Activated naive CD4-positive, alpha-beta T cell treated with anti-CD3 and anti-CD28 coated beads, Interleukin-2, amount 50 U/mL, for 16 hours (primary cell): ENCODE measurements around the gene IGBP1.
"Not testable (repeated sequence)": the region's sequence is repeated elsewhere in the genome, so short reads cannot be mapped to it uniquely, and the experiment has no call there.

Experiments used
- DNase-seq: peaks from one replicate; pipeline ENCODE4 v3.0.0-alpha.2; 2020

The IGBP1 gene

GRCh38 chrX:70168238-70169188, 35.3 kb downstream of the IGBP1 start:
- DNase-seq: no peak

GRCh38 chrX:70169281-70169680, 36.0 kb downstream of the IGBP1 start:
- DNase-seq: no peak

GRCh38 chrX:70171624-70172023, 38.4 kb downstream of the IGBP1 start:
- no peak for DNase-seq

- no peak for DNase-seq
Measured at GRCh38 chrX:70172221-70172620, 39.0 kb downstream of the IGBP1 start.

GRCh38 chrX:70172964-70173363, 39.7 kb downstream of the IGBP1 start:
- no peak for DNase-seq

GRCh38 chrX:70174754-70175153, 41.5 kb downstream of the IGBP1 start:
- no peak for DNase-seq

GRCh38 chrX:70175338-70175737, 42.1 kb downstream of the IGBP1 start:
- no peak for DNase-seq

- no peak for DNase-seq
Measured at GRCh38 chrX:70176938-70177533, 43.8 kb downstream of the IGBP1 start, which contains the start of gene DGAT2L6. Gene DGAT2L6 (plus strand): TSS chrX:70177483. CDS start chrX:70177583, 100 bp downstream.

GRCh38 chrX:70183091-70183490, 49.8 kb downstream of the IGBP1 start:
- no peak for DNase-seq

- DNase-seq: no peak
Measured at GRCh38 chrX:70190225-70190624, 57.0 kb downstream of the IGBP1 start.

- DNase-seq: peak; percentile 61
Measured at GRCh38 chrX:70196961-70197720, 63.9 kb downstream of the IGBP1 start.

- DNase-seq: no peak
Measured at GRCh38 chrX:70201732-70202131, 68.5 kb downstream of the IGBP1 start.

- DNase-seq: no peak
Measured at GRCh38 chrX:70208479-70208878, 75.2 kb downstream of the IGBP1 start.

GRCh38 chrX:70209570-70209969, 76.3 kb downstream of the IGBP1 start:
- not testable (repeated sequence) for DNase-seq
